Transverse colon (tissue), 3 donors: ENCODE data around the gene RDM1.

Source experiments
- CTCF ChIP-seq, 5 experiments: fragments of 200-600 bp in 3 of 5; fragments of 450-650 bp in 2 of 5; sonication (generic) in 3 of 5; IDR thresholded peaks; 1 replicate in 2 of 5; 2 replicates in 3 of 5; pipeline ENCODE4 v1.5.1; 2016 to 2017; ENCODE audit warnings: antibody characterized with exemption in 5 of 5, inconsistent platforms in 3 of 5, mild to moderate bottlenecking in 2 of 5, moderate library complexity in 1 of 5
- EP300 ChIP-seq: sonication (generic); formaldehyde crosslinking; IDR thresholded peaks from one replicate; pipeline ENCODE4 v1.6.1; 2017; ENCODE audit warnings: antibody characterized with exemption, low read depth
- POLR2A ChIP-seq: fragments of 450-650 bp; IDR thresholded peaks from one replicate; pipeline ENCODE4 v1.6.1; 2016; ENCODE audit warnings: antibody characterized with exemption, mild to moderate bottlenecking, moderate library complexity

DNA sequence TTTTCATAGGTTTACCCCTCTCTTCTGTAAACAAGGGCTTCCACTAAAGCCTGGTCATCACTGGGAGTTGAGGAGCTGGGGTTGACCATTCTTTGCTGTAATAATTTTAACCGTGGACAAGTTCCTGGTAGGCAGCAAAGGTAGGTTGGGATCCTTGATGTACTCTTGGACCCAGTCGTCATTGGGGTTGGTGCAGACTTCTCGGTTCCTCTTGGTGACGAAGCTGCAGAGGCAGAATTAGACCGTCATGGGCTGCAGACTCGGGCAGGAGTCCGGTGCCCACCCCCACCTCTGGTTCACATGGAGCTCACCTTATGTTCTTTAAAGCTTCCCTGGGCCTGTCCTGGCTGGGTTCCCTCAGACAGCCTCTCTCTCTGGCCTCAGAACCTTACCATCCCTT lies 46.9 kb upstream of the RDM1 start:
- TF ChIP-seq CTCF (IDR thresholded peaks at IDR 0.05) (no peak), POLR2A (no peak), EP300 (no peak)
